ENCODE results near the gene KRTAP12-4.
"Not testable (repeated sequence)": the region's sequence is repeated elsewhere in the genome, so short reads cannot be mapped to it uniquely, and the experiment has no call there.

Gene KRTAP12-4

GRCh38 chr21:44657635-44658540, 3.4 kb upstream of the KRTAP12-4 start, which contains the start of gene KRTAP12-3:
Gene KRTAP12-3, plus strand, starts transcription at chr21:44657932. Its CDS starts 48 bp downstream, at chr21:44657980.
- H3K4me3 ChIP-seq (ENCODE audit: low read depth, low read length), result no peak within 1 kb of the TSS

- H3K4me3 ChIP-seq (ENCODE audit: low read depth, low read length), result no peak overlapping the region
Observed at GRCh38 chr21:44656868-44657267, 2.4 kb upstream of the KRTAP12-4 start.

DNA sequence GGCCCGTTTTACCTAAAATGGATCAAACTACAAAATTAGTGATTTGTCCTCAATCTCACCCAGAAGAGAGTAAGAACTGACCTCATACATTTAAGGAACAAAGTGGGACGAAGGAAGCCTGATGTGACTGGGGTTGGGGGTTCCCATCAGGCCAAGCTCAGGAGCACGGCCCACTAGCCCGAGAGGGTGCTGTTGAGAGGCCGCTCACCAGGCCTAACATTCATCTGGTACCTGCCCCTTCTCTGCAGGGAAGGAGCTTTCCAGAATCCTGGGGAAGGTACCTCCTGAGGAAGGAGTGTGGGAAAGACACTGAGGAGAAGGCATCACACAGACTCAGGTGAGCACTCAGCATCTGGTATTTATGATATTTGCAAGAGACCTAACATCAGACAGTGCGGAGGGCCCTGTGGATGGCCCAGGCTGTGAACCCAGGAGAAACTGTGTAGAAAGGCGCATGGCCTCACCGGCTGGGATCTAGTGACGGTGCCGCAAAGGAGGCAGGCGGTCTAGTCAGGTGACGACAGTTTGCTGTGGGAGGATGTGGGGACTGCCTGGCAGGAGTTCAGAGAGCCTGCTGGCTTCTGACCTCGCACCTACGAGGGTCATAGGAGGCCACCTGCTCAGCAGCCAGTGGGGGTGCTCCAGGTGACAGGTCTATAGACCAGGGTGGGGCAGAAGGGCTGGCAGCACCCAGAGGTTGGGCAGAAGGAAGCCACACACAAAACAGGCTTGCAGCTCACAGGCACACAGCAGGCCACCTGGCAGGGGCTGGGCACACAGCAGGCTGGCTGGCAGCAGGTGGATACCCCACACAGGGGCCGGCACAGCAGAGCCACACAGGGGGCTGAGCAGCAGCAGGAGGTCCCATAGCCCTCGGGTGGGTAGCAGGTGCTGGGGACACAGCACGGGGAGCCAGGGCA, 543 bp downstream of the KRTAP12-4 start:
- H3K4me3 ChIP-seq (ENCODE audit: low read depth, low read length), result no peak overlapping the region

GRCh38 chr21:44653123-44653522, 1.3 kb downstream of the KRTAP12-4 start:
- no peak overlapping the region for H3K4me3 ChIP-seq (ENCODE audit: low read depth, low read length)

DNA sequence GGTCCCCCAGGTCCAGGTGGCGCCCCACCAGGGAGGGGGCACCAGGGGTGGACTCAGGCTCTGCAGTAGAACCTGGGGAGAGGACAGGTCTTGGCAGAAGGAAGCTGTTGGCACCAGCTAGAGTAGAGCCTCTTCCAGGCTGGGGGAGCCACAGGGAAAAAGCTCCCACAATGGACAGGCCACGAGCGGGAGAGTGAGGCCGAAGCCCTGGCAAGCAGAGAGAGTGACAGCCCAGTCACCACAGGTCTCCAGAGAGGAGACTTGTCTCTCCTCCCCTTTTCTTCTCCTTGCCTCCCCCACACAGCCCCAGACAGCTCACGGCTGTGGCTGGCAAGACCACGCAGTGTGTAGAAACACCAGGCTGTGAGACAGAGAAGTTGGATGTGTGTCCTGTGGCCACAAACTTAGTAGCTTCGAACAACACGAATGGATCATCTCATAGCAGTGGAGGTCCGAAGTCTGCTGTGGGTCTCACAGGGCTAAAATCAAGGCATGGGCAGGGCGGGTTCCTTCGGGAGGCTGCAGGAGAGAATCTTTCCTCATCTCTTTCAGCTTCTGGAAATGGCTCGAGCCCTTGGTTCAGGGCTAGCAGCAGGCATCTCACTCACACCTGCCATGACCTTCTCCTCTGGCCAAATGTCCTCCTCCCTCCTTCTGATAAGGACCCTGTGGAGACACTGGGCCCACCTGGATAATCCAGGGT, 3.3 kb downstream of the KRTAP12-4 start:
- H3K4me3 ChIP-seq (ENCODE audit: low read depth, low read length), result no peak overlapping the region

DNA sequence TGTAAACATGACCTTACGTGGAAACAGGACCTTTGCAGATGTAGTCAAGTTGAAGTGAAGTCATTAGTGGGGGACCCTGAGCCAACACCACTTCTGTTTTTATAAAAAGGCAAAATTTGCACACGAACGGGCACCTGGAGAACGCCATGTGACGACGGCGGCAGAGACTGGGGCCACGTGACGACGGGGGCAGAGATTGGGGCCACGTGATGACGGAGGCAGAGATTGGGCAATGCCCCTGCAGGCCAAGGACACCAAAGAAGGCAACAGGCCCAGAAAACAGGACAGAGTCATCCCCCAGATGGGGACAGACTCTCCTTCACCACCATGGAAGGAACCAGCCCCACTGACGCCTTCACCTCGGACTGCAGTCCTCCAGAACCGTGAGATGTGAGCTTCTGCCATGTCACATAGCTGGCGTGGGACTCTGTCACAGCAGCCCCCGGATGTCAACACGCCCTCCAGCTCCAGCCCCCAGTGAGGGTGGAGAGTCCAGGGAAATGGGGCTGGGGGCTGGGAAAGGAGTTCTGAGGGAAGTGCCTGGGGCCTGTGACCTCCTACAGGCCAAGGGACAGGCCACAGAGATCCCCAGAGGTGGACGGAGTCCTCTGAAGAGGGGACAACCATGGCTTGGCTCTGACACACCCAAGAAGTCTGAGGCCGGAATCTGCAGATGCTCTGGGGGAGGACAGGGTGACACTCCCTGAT, 4.0 kb downstream of the KRTAP12-4 start:
- H3K4me3 ChIP-seq (ENCODE audit: low read depth, low read length), result no peak overlapping the region

DNA sequence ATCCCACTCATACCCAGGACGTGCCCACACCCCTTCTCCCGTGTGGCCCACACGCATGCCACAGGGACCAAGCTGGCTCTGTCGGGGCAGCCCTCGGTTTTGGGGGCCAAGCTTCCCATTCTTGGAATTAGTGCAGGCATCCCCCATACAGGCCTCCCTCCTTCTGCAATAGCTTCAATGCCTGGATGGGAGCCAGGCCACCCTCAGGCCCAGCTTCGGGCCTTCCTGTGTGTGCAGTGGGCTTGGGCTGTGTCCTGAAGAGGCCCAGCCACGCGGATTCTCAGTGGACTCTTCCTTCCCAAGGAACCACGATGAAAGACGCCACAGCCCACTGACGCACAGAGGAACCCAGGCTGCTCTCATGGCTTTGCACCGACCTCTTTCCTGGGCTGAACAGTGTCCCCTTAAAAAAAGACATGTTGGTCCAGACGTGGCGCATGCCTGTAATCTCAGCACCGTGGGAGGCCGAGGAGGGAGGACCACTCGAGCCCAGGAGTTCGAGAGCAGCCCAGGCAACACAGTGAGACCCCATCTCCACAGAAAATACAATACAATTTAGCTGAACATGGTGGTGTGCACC, 4.8 kb downstream of the KRTAP12-4 start:
- no peak overlapping the region for H3K4me3 ChIP-seq (ENCODE audit: low read depth, low read length)

- H3K4me3 ChIP-seq (ENCODE audit: low read depth, low read length), result no peak overlapping the region
Observed at GRCh38 chr21:44648557-44649311, 5.7 kb downstream of the KRTAP12-4 start.

GRCh38 chr21:44647222-44647552, 7.3 kb downstream of the KRTAP12-4 start:
- H3K4me3 ChIP-seq (ENCODE audit: low read depth, low read length), result no peak overlapping the region

GRCh38 chr21:44646366-44647221, 7.9 kb downstream of the KRTAP12-4 start, which contains the start of gene KRTAP10-11:
Gene KRTAP10-11, plus strand, starts transcription at chr21:44646414. Its CDS starts 45 bp downstream, at chr21:44646459.
- H3K4me3 ChIP-seq (ENCODE audit: low read depth, low read length), result not testable (repeated sequence)

DNA sequence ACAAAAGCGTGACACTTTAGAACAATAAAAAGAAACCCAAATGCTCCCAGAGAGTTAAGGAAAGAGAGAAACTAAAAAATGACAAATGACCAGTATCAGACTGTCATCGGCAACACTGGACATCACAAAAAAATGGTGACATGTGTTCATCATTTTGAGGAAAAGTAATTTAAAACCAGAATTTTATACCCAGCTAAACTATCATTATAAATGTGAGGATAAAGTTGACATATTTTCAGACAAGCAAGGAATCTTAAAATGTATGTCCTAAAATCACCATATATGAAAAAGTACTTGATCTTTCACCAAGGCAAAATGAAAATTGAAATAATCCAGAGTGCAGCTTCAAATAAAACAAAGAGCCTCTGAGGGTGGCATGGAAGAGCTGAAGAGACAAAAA, 9.6 kb downstream of the KRTAP12-4 start:
- no peak overlapping the region for H3K4me3 ChIP-seq (ENCODE audit: low read depth, low read length)

- H3K4me3 ChIP-seq (ENCODE audit: low read depth, low read length), result no peak overlapping the region
Observed at GRCh38 chr21:44643741-44644310, 10.6 kb downstream of the KRTAP12-4 start.

- no peak overlapping the region for H3K4me3 ChIP-seq (ENCODE audit: low read depth, low read length)
Observed at GRCh38 chr21:44640761-44641160, 13.7 kb downstream of the KRTAP12-4 start.

GRCh38 chr21:44639331-44639655, 15.2 kb downstream of the KRTAP12-4 start:
- H3K4me3 ChIP-seq (ENCODE audit: low read depth, low read length), result no peak overlapping the region

- H3K4me3 ChIP-seq (ENCODE audit: low read depth, low read length), result not testable (repeated sequence)
Observed at GRCh38 chr21:44638506-44639330, 15.7 kb downstream of the KRTAP12-4 start.

- H3K4me3 ChIP-seq (ENCODE audit: low read depth, low read length), result not testable (repeated sequence)
Observed at GRCh38 chr21:44637851-44638348, 16.6 kb downstream of the KRTAP12-4 start.

Measured in iPS-11a (cell line).